Measurements from ENCODE around the gene SIGLEC9.
A peak's percentile ranks its signal among the peaks of the same experiment; 100 is the strongest.

The SIGLEC9 gene

DNA sequence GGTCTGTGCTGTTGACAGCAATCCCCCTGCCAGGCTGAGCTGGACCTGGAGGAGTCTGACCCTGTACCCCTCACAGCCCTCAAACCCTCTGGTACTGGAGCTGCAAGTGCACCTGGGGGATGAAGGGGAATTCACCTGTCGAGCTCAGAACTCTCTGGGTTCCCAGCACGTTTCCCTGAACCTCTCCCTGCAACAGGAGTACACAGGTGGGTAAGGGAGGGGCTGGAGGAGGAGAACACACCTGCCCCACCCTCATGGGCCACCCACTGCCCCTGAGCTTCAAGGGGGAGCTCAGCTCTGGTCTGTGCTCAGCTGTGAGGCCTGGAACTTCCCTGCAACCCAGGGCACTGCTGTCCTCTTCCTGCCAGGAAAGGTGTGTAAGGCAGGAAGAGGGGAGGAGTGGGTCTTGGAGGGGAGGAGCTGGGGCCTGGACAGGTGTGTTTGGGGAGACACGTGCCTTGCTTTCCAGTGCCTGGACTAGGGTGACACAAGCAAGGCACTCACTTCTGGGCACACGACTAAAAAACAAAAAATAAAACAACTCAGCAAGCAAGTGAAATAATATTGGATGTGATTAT lies 21.3 kb downstream of the SIGLEC9 start:
- no peak for DNase-seq (ENCODE audit: low read depth)

DNA sequence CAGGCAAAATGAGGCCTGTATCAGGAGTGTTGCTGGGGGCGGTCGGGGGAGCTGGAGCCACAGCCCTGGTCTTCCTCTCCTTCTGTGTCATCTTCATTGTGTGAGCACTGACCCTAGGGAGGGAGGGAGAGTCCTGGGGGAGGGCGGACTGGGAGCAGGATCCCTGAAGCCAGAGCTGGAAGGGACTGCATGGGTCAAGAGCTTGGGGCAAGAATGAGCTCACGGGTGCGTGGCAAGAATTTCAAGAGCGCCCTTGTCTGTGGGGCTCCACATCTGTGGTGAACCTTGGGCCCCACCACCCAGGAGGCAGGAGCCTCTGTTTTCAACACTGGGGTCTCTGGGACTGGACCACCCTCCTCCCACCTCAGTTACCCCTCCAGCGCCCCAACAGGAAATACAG lies 22.0 kb downstream of the SIGLEC9 start:
- DNase-seq (ENCODE audit: low read depth), result no peak

DNA sequence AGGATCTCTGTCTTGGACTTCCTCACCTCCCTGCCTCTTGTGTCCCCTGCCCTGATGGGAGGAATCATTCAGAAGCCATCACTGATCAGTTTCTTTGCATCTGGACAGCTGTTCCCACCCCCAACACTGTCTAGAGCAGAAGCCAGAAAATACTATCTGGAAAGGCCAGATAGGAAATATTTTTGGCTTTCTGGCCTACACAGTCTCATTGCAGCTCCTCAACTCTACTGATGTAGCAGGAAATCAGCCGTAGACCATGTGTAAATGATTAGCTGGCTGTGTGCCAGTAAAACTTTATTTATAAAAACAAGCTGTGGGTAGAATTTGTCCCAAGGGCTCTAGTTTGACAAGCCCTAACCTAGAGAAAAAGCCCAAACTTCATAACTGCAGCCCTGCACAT lies 23.0 kb downstream of the SIGLEC9 start:
- DNase-seq (ENCODE audit: low read depth), result no peak

DNA sequence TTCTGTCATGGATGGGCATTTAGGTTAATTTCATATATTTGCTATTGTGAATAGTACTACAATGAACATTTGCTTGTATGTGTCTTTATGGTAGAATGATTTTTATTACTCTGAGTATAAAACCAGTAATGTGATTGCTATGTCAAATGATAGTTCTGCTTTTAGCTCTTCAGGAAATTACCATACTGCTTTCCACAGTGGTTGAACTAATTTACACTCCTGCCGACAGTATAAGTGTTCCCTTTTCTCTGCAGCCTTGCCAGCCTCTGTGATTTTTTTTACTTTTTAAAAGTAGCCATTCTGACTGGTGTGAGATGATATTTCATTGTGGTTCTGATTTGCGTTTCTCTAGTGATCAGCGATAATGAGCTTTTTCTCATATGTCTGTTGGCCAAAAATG lies 23.9 kb downstream of the SIGLEC9 start:
- DNase-seq (ENCODE audit: low read depth), result no peak

DNA sequence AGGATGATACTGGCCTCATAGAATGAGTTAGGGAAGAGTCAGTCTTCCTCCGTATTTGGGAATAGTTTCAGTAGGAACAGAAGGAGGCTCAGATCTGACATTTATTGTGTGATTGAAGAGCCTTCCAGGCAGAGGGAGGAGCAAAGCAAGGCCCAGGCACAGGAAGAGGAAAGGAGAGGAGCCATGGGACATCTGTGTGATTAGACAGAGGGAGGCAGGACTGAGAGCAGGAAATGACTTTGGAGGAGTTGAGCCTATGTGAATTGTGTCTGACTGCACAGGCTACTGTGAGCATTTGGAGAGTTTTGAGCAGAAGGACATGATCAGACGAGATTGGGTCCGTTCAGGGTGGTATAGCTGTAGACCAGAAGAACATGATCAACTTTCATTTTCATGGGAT lies 25.9 kb downstream of the SIGLEC9 start:
- no peak for DNase-seq (ENCODE audit: low read depth)

DNA sequence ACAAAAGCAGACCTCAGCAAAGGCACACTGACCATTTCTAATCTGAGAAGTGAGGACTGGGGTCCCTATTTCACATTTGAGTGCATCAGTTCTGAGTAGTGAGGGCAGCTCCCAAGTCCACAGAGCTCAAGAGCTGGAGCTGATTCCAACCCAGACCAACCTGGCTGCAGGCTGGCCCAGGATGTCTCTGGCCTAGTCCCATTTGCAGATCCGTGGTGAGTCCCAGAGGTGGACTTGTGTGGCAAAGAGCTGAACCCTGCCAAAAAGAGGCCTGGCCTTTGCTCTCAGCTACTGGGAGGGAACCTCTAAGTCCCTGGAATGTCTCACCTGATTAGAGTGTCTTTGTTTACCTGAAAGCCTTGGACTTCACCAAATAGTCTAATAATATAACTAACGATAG lies 32.0 kb downstream of the SIGLEC9 start:
- no peak for DNase-seq (ENCODE audit: low read depth)

DNA sequence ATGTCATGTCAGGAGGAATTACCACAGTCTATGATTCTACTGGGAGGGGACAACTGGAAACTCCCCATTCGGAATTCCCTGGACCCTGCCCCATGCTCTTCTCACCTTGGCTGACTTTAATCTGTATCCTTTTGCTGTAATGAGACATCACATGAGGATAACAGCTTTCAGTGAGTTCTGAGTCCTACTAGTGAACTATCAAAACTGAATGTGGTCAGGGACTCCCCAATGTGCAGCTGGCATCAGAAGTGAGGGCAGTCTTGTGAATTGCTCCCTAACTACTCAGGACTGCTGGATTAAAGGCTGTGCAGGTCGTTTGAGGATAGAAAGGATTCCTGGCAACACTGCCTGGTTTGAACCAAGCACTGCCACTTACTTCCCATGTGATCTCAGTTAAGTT lies 32.6 kb downstream of the SIGLEC9 start:
- no peak for DNase-seq (ENCODE audit: low read depth)

DNA sequence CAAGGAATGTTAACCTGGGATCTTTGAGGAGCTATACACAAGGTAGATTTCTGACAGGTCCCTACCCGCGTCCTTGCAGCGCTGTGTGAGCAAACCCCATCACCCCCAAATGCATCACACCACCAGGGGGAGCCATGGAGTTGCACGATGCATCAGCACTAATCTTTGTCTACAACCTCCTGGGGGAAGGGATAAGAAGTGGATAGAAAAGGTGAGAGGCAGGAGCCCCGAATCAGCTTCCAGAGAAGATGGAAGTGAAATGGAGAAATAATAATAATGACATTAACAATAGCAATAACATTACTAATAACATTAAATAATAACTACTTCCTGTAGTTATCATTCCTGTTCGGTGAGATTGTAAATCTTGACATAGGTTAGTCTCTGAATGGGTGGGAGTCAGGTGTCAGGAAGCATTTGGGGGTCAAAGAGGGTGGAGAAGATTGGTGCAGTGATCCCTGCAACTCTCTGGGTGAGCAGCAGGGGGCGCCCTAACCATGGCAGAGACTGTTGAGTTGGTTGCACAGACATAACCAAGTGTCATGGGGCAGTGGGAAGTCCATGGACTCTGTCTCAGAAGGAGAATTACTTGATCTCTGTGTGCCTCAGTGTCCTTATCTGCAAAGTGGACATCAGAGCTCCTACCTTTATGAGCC lies 33.9 kb downstream of the SIGLEC9 start:
- DNase-seq (ENCODE audit: low read depth), result peak; percentile 71

DNA sequence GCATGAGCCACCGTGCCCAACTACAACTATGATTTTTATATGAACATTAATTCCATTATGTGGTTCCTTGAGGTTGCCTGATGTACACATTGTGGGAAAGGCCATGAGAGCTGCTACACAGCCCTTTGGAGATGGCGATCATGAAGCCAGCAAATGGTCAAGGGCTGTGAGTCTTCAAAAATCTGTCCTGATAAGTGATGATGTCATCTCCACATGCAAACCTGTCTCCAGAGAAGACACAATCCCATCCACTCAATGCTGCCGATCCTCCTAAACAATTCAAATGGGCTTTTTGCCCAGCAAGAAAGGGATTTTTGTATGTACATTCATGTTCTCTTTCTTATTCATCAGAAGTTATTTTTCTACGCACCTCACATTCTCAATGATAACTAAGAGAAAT lies 35.0 kb downstream of the SIGLEC9 start:
- no peak for DNase-seq (ENCODE audit: low read depth)

DNA sequence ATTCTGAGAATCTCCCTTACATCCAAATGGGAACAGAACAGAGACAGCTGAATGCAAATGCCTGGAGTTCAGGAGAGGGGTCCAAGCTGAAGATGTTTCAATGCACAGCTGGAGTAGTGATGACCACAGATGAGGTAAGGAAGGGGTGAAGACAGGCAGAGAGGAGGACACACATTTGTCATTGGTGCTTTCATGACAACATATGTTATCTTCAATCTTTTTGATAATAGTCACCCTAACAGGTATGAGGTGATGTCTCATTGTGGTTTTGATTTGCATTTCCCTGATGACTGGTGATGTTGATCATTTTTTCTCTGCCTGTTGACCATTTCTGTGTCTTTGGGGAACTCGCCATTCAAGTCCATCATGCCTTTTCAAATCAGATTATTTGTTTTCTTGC lies 36.6 kb downstream of the SIGLEC9 start:
- DNase-seq (ENCODE audit: low read depth), result no peak

DNA sequence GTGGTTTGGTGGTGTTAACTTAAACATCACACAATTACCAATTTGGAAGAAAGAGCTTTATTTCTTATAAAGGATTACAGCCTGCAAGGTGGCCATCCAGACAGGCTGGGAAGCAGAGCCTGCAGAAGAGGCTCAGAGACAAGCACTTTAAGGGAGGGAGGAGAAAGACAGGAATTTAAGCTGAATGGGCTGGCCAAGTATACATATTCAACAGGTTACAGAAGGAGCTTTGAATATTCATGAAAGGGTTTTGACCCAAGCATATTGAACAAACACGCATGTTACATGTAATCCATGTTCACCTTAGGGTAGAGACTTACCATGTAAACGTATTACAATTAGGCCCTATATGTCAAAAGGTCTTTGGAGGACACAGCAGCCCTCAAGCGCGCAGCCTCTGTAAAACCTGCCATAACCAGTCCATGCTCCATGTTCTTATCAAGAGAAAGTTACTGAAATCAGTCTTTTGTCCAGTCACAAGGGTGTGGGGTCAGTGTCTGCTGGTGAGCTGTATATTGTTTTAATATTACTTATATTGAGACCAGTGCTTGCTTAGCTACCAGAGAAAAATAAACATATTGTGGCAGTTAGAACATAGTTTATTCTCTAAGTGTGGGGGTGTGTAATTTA lies 37.3 kb downstream of the SIGLEC9 start:
- DNase-seq (ENCODE audit: low read depth), result no peak

DNA sequence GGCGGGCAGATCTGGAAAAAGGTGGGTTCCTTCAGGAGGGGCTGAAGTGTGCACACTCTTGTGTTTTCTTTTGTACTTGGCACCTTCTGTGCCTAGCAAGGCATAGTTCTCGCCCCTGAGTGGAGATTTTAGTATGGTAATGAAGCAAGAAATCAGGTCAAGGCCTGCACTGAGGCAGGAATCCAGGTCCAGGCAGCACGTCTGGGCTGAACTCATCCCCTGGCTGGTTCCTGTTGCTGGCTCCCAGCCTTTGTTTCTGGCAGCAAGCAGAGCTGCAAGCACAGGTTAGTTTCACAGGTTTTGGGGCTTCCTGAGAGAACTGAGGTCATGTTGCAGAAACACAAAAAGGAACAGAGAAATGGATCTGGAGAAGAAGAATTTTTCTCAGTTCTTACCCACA lies 38.6 kb downstream of the SIGLEC9 start:
- no peak for DNase-seq (ENCODE audit: low read depth)

DNA sequence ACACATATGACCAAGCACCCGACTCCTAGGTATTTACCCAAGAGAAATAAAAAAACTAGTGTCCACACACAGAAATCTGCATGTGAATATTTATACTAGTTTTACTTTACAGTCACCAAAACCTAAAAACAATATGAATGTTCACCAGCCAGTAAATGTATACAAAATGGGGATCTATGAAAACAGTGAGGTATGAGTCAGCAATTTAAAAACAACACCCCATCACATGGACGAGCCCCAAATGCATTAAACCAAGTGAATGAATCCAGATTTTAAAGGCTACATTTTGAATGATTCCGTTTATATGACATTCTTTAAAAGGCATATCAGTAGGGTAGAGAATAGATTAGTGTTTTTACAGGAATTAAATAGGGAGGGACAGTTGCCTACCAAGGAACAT lies 39.5 kb downstream of the SIGLEC9 start:
- no peak for DNase-seq (ENCODE audit: low read depth)

DNA sequence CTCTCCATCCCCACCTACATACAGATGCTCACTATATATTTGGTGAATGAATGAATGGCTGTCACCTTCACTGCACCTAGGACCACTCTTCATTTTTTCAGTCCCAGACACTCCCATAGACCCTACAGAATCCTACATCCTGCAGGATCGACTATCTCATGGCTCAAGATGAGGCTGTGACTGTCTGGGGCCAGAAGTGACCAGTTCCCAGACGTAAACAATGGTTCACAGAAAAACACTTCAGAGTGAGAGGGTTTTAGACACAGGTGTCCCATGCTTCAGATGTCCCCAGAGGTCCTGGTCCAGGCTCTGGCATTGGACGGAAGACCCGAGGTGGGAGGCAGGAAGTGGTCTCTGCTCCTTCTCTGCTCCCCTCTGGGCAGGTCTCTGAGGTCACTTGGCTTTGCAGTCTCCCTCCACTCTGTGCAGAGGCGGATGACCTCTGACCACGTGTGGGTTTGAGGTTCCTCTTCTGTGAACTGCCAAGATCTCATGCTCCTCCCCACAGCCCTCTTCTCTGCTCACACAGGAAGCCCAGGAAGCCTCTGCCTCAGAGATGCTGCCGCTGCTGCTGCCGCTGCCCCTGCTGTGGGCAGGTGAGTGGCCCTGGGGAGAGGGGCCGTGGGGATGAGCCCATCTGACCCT lies 42.3 kb downstream of the SIGLEC9 start:
- peak; percentile 4 for DNase-seq (ENCODE audit: low read depth)

DNA sequence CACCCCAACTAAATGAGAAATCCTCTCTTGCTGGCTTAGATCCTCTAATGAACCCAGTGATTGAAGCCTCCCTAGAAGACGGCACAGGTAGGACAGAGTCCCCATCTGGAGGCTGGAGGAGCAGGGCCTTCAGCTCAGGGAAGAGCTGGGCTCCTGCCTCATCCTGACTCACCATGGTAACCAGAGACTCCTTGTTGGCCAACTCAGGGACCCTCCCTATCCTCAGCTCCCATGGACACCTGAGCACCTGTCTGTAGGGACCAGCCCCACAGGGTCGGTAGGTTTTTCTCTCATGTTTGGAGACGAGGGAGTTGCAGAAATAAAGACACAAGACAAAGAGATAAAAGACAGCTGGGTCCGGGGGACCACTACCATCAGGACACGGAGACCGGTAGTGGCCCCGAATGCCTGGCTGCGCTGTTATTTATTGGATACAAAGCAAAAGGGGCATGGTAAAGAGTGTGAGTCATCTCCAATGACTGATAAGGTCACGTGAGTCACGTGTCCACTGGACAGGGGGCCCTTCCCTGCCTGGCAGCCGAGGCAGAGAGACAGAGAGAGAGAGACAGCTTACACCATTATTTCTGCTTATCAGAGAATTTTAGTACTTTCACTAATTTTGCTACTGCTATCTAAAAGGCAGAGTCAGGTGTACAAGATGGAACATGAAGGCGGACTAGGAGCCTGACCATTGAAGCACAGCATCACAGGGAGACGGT lies 44.0 kb downstream of the SIGLEC9 start:
- no peak for DNase-seq (ENCODE audit: low read depth)

DNA sequence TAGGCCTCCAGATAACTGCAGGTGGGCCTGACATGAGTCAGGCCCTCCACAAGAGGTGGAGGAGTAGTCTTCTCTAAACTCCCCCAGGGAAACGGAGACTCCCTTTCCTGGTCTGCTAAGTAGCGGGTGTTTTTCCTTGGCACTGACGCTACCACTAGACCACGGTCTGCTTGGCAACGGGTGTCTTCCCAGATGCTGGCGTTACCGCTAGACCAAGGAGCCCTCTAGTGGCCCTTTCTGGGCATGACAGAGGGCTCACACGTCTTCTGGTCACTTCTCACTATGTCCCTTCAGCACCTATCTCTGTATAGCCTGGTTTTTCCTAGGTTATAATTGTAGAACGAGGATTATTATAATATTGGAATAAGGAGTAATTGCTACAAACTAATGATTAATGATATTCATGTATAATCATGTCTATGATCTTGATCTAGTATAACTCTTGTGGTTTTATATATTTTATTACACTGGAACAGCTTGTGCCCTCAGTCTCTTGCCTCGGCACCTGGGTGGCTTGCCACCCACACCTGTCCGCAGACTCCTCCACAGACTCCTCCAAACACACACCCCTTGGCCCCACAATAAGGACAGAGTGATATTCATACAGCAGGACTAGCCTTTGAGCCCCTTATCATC lies 44.7 kb downstream of the SIGLEC9 start:
- DNase-seq (ENCODE audit: low read depth), result peak; percentile 59

DNA sequence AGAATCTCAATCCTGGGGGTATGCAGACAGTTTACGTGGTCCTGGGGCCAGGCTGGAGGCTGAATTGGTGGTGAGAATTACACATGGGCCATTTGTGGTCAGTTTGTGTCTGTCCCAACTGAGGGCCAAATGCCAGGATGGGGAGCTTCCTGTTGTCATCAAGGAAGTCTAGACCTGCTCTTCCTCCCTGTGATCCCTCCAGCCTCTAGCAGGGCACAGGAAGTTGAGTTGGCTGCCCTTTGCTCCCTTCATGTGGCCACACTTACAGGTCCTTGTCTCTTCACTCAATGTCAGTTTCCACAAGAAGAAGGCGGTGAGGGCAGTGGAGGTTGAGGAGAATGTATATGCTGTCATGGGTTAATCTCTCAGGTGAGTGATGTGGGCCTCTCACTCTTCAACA lies 47.5 kb downstream of the SIGLEC9 start:
- no peak for DNase-seq (ENCODE audit: low read depth)

DNA sequence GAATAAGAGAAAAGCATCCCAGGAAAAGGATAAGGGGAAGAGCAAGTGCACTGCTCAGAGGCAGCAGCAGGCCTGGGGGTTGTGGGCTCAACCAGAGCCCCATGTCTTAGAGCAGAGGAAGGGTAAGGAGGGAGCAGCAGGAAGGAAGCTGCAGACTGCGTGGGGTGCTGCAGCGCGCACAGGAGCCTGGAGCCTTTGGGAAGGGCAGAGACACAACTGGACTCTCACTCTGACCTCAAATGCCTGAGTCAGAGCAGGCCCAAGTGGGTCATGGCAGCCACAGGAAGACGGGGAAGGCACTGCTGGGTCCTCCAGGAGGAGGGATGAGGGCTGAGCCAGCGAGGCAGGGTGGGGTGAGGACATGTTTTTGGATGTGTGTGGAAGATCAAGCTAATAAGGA lies 49.0 kb downstream of the SIGLEC9 start:
- DNase-seq (ENCODE audit: low read depth), result no peak

DNA sequence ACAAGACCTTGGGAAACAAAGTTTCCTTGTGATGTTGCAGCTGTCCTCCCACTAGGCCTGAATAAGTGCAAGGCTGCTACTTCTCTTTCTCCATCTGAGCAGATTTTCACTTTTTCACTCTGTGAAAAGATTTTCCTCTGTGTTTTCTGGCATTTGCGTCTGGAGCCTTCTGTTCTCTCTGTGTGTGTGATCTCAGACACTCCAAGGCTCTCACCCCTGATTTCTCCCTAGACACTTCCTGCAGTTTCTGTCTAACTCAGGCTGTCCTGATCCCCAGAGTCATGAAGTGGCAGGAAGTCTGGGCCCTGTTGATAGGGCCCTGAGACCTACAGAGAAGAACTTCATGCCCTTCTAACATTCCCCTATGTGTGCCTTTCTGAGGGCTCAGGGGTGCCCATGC lies 54.5 kb downstream of the SIGLEC9 start:
- no peak for DNase-seq (ENCODE audit: low read depth)
